ENCODE measurements around the gene DUSP11.
"Not testable (repeated sequence)": the region's sequence is repeated elsewhere in the genome, so short reads cannot be mapped to it uniquely, and the experiment has no call there.

DUSP11 gene

DNA sequence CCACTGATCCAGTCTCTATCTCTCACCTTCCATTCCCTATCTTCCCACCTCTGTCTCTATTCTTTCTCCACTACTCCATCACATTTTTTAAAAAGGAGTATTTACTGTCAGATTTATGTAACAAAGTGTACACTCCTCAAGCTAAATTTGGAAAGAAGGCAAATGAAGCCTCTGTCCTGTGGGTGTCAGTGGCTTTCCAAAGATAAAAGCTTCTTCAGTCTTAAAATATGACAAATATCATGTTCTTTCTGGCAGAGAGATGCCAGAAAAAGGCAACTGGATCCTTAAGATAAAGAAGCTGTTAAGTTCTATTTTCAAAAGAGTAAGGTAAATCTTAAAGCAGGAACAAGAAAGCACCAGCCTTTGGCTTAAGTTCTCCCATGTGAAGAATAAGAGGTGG is 7.1 kb downstream of the DUSP11 start:
- no peak for DNase-seq (ENCODE audit: low spot score)

DNA sequence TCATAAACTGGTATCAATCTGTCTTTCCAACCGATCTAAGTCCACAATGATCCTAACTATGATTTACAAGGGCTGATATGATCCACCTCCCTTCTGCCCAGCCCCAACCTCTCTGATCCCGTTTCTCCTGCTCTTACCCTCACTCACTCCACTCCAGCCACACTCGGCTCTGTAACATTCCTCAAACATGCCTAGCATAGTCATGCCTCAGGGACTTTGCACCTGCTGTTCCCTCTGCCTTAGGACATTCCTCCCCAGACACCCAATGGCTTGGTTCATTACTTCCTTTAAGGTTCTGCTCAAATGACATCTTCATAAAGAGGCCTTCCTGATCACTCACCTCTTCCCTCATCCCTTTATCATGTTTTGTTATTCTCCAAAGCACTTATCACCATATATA is 9.2 kb downstream of the DUSP11 start:
- no peak for DNase-seq (ENCODE audit: low spot score)

DNA sequence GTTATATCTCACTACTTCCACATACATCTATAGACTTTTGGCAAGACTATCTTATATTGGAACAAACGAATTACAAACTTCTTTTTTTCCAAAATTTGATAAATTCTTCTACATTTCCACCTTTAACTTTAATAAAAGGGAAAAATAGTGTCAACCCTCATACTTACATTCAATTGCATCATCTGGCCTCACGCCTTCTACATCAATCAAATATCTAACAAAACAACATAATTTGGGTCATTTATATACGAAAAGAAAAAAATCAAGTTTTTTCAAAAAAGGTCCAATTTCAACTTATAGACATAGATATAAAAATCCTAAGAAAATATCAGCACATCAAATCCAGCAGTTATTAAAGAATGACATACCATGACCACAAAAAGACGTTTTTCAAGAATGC is 12.9 kb downstream of the DUSP11 start:
- no peak for DNase-seq (ENCODE audit: low spot score)

DNA sequence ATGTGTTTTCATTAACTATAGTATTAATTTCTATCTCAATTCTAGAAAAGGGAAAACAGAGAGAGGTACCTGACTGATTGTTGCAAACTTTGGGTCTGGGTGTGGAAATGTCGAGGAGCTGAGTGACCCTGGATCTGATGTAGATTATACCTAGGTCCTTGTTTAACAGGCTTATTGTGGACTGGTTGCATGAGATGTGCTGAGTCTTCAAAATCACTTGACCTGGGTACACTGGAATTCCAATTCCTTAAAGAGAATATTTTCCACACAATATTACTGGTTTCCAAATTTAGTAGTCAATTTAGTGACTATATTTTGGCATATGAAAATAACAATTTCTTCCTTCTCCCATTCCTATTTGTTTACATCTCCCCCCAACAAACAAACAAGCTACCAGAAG is 13.6 kb downstream of the DUSP11 start:
- DNase-seq (ENCODE audit: low spot score) = no peak

DNA sequence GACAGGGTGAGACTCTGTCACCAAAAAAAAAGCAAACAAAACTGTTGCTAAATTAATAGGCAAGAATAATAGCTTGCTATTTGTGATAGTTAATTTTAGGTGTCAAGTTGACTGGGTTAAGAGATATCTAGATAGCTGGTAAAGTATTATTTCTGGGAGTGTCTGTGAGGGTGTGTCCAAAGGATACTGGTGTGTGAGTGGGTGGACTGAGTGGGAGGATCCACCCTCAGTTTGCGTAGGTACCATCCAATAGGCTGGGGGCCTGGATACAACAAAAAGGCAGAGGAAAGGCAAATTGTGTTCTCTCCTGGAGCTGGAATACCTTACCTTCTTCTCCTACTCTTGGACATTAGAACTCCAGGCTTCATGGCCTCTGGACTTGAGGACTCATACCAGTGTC is 15.0 kb downstream of the DUSP11 start:
- no peak for DNase-seq (ENCODE audit: low spot score)

DNA sequence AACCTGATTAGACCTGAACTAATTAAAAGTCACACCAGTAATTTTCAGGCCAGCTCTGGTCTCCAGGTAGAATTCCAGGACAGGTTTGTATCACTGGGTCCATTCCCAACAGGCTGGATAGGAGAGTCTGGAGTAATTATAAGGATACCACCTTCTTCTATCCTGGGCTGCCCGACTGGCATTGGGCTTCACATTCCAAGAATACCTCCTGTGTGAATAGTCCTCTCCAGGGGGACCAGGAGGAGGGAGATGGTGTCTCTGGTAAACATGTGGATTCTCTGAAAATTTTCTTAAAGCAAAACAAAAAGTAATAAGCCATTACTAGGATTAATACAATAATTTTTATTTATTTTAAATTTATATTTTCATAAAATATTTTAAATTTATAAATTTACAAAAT is 17.3 kb downstream of the DUSP11 start:
- no peak for DNase-seq (ENCODE audit: low spot score)

DNA sequence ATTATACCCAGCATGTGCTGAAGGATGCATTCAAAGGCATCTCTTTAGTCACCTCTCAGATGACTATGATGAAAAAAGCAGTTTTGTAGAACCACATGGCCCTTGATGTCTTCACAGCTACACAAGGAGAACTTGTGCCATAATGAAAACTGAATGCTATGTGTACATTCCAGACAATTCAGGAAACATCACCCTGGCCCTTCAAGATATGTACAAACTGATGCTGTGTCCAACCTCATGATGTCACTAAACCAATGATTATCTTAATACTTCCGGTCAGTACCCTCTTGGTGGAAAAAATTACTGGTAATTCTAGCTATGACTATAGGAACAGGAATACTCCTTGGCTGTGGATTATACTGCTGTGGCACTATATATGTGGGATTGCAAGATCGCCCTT is 20.0 kb downstream of the DUSP11 start:
- no peak for DNase-seq (ENCODE audit: low spot score)

DNA sequence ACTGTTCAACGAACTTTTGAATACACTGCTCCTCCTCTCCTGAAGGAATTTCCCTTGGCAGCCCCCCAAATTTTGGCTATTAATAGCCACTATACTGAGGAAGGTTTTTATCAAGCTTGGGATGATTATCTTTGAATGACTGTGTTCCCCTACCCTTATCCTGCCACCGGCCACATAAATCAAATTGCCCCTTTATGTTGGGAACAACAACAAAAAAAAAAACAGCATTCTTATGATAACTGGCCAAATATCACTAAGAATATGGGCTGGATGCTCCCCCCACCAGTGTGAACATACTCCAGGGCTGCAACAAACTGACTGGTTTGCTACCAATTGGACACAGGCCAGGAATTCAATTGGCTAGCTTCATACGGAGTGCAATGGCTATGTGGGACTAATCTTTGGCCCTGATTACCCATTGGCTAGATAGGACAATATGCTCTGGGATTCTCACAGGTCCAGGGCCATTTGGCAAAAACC is 20.6 kb downstream of the DUSP11 start:
- no peak for DNase-seq (ENCODE audit: low spot score)

DNA sequence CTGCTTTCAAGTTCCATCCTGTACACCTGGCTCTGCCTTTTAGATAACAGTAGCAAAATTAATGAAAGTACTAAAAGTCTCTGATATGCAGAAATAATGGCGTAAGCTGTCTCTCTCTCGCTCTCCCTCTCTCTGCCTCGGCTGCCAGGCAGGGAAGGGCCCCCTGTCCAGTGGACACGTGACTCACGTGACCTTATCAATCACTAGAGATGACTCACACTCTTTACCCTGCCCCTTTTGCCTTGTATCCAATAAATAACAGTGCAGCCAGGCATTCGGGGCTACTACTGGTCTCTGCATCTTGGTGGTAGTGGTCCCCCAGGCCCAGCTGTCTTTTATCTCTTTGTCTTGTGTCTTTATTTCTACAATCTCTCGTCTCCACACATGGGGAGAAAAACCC is 25.6 kb downstream of the DUSP11 start:
- not testable (repeated sequence) for DNase-seq (ENCODE audit: low spot score)

DNA sequence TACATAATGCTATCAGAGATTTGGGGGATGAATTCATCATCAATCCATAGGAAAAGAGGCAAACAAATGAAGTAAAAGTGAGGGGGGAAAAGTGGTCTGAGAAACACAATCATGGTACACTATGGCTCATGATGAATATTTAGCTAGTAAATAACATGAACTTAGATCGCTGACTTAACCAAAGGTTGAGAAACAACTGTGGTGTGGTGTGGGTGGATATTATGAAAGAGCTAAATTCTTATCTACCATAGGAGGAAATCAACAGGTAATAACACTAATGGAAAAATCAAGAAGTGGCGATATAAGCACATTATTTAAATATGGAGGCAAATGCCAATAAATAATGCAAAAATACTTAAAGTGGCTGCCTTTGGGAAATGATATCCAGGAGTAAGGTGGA is 30.6 kb downstream of the DUSP11 start:
- DNase-seq (ENCODE audit: low spot score) = no peak

DNA sequence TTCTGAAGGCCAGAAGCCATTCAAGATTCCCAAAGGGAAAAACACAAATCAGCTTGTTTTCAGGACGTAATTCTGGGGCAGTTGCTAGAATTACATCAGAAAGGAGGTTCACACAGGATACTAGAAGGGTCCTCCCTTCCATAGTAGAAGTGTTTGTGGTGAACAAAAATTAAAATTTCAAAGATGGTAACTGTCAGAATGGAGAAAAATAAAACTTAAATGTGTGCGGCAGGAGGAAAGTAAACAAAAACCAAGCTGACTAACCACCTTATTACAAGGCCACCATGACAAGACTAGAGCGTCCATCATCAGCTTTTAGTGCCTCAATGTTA is 33.1 kb downstream of the DUSP11 start:
- no peak for DNase-seq (ENCODE audit: low spot score)

DNA sequence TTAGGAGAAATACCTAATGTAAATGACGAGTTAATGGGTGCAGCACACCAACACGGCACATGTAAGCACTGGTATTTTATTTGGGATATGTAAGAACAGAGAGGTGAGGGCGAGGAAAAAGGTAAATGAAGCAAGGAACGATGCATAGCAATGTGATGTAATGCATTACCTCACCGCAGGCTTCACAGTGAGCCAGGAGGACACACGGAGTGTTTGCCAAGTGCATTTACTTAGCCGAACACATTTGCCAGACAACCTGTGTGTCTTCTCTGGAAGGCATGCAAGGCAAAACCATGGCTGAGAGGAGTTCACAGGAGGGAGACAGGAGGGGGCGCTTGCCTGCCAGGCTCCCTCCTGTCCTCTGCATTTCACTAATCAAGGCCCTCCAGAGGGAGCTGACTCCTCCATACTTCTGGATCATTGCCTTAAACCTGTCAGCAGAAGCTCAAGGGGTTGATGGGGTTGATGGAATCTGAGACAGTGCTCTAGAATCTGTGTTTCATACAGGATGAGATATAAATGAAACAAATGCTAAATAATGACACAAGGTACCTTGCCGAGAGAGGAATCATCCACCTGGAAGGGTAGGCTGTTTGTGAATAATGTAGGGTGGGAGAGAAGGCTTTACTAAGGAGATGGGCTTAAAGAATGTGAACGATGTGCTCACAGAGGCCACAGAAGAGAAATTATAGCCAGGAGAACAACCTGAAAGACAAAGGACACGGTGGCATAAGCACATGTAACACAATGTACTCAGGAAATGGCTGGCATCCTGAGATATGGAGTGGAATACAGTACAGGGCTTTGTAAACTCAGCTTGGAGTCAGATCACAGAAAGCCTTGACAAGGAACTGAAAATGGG is 33.7 kb downstream of the DUSP11 start:
- no peak for DNase-seq (ENCODE audit: low spot score)

DNA sequence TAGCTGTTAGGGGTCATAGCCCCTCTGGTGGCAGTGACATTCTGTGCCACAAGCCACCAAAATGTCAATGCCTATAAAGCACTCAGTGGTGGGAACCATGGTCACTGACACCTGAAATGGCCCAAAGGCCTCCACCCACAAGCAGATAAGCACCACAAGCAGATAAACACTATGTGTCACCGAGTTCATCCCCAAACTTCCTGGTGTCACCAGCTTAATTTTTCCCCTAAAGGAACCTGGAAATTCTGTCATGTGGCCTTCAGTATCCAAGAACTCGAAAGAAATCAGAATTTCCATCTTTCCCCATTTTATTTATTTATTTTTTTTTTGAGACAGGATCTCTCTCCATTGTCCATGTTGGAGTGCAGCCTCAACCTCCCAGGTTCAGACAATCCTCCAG is 39.1 kb downstream of the DUSP11 start:
- DNase-seq (ENCODE audit: low spot score) = no peak

DNA sequence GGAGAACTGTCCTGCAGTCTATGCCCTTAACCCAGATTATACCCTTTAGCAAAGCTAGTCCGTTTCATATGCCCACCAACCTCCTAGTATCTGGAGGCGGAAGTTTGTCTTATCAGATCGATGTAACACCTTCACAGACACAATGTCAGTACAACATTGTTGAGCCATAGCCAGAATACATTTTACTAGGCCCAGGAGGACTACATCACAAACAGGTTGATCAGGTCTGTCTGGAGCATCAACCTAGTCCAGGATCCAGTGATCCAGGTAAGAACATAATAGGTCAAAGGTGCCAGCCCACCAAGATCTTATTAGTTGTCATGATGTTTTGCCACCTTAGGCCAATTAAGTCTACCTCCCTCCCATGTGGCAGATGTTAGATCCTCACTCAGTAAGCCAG is 40.8 kb downstream of the DUSP11 start:
- no peak for DNase-seq (ENCODE audit: low spot score)

DNA sequence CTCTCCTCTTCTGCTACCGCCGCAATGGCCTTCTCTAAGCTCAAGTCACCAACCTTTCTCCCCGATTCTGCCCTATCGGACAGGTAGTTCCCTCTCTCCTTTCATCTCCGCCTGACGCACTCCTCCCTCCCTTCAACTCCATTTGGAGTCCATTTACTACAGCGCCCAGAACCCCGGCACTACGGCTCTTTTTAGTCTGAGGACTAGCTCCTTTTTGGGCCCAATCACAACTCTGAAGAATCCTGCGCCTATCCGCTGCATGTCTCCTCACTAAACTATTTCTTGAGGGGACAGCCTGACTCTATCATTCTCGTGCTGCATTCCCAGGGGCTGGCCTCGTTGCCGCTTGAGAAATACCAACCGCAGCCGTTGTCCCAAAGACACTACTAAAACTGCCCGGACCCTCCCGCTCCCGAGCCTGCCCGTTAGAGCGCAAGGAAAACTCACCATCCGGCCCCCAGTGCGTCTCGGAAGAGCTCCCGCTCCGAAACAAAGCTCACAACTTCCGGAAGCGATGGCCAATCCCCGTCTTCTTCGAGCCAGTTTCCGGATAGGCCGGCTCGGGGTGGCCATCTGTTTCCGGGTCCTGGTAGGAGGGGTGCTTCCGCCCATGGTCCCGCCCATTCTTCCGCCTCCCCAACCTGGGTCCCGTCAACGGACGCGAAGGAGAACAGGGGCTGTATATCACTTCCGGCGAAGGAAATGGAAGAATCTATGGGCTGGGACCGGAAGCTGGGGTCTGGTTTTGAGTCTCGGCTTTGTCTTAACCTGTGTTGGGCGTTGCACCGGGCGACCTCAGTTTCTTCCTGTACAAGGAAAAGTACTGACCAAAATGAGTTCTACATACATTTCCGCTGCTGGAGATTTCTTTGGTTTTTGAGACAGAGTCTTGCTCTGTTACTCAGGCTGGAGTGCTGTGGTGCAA is 42.8 kb downstream of the DUSP11 start, which contains the start of gene TPRKB:
Gene TPRKB, minus strand, starts transcription at position 491 of the 925 bp plus-strand sequence. CDS start 2,776 bp downstream, outside the sequence.
- DNase-seq (ENCODE audit: low spot score) = peak; percentile 97

DNA sequence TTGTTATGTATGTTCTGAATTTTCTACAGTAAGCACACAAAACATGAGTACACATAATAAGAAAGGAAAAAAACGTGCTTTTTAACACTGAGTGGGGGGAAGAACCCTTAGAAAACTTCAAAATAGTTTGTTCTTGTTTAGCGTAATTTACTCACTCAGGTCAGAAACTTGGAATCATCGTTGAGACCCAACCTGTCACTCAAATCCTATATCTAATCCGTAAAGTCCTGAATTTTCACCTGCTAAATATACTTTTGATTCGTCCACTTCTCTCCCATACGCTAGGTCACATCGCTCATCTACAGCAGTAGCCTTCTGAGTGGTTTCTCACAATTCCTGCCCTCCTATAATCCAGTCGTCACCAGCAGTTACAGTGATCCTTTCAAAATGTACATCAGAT is 43.5 kb downstream of the DUSP11 start:
- no peak for DNase-seq (ENCODE audit: low spot score)

DNA sequence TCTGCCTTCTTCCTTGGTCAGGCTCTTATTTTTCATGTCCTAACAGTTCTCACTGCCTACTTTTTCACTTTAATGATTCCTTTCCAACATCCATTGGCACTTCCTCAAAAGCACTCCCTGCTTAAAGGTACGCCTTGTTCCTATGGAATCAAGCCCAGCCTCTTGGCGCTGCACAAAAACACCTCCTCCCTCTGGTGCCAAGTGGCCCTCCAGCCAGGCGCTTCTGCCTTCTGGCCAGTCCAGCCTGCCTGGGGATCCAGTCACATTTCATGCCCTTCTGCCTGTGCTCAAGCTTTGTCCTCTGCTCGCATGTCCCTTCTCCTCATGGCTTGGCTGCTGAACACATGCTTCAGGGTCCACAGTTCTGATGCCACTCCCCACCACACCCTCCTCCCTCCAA is 49.1 kb downstream of the DUSP11 start:
- no peak for DNase-seq (ENCODE audit: low spot score)

DNA sequence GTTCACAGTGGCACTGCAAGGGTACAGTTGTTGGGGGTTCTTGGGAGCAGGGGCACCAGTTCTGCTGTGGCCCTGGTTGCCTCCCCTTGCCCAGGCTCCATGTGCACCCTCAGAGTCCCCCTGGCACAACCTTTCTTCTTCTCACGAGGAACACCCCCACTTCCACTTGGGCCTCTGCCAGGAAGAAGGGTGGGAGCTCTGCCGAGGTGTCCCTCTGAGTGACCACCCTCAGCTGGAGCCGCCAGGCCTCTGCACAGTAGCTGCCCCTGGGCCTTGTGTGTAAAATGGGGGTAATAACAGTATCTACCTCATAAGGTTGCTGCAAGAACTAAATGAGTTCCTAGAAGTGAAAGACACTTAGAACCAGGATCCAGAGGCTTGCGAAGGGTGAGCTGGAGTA is 51.2 kb downstream of the DUSP11 start:
- no peak for DNase-seq (ENCODE audit: low spot score)

DNA sequence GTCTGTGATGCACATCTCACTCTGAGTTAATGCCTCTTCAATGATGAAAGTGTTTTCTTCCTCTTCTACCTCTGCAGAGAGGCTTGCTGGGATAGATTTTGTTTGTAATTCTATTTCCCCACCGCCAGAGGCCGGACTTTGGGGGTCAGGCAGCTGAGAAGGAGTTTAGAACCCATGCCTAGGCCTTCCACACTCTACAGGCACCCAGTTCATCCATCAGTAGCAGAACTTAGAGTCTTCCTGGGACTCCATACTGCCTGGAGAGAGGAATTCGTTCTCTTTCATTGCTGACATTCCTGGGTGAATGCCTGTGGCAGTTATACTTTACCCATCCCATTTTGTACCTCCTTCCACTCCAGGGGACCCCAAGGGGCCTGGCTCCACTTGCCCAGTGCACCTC is 51.9 kb downstream of the DUSP11 start:
- DNase-seq (ENCODE audit: low spot score) = no peak

DNA sequence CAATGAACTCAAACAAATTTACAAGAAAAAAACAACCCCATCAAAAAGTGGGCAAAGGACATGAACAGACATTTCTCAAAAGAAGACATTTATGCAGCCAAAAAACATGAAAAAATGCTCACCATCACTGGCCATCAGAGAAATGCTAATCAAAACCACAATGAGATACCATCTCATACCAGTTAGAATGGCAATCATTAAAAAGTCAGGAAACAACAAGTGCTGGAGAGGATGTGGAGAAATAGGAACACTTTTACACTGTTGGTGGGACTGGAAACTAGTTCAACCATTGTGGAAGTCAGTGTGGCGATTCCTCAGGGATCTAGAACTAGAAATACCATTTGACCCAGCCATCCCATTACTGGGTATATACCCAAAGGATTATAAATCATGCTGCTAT is 53.2 kb downstream of the DUSP11 start:
- not testable (repeated sequence) for DNase-seq (ENCODE audit: low spot score)

DNA sequence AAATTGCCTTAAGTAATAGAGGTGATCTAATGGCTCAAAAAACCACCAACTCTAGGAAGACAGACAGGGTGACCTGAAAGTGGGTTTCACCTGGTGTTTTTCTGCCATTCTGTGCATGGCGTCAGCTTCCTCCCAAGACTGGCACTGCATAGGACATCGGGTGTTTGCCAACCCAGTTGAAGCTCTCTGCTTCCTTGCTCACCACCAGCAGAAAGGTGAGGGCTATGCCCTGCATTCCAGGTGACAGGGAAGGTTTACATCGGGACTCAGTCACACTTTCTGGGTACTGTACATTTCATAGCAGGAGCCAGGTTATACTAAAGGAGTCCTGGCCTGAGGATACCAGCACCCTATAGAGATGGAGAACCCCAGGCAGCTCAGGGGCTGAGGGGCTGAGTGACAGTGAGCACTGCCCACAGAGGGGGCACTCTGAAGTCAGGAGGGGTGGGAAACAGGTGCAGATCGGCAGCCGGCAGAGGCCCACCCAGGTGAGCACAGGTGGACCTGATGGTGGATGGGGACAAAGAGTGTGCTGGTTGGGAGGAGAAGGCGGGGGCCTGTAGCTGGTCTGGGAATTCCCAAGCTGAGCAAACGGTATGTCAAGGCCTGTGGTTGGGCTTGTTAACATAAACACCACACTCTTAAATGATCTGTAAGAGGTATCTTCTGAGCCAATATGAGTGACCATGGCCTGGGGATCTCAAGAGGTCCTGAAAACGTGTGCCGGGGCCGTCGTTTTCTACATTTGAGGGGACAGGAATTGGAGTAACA is 60.9 kb downstream of the DUSP11 start:
- DNase-seq (ENCODE audit: low spot score) = no peak

DNA sequence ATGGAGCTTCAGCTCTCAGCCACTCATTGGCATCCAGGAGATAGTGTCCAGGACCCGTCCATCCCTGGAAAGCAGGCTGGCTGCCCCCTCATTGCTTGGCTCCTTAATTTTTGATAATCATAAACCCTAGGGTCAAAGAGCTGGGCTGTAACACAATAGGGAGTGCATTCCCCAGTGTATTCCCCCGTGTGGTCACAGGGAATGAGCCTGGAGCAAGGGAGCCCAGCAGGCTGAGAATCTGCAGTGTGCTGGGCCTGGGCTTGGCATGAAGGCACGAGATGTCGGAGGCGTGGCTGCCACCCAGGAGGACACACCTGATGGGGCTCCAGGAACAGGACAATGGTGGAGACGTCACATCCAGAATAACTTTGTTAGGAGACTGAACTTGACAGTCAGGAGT is 61.5 kb downstream of the DUSP11 start:
- no peak for DNase-seq (ENCODE audit: low spot score)

All from HuH-7 (cell line).